GM19043 (cell line): ENCODE results near the gene FUT6.
"Not testable (repeated sequence)": the region's sequence is repeated elsewhere in the genome, so short reads cannot be mapped to it uniquely, and the experiment has no call there.

Source experiments
- ATAC-seq: cut with Tn5 transposase; IDR thresholded peaks from one replicate; pipeline ENCODE4 v1.9.1; 2021; ENCODE audit warnings: low read depth; ENCODE audit not compliant: unreplicated experiment

Gene FUT6

DNA sequence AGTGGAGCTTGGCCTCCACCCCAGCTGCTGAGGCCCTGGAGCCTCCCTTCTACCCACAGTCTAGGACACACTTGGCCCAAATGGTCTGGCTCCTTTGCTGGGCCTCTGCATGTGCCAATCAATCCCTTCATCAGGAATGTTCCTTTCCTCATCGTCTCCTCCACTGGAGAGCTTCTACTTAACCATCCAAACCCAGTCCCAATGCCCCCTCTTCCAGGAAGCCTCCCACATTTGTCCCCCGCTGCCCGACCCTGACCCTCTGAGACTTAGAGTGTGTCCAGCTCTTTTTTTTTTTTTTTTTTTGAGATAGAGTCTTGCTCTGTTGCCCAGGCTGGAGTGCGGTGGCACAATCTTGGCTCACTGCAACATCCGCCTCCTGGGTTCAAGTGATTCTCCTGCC lies 51.1 kb downstream of the FUT6 start:
- no peak for ATAC-seq

DNA sequence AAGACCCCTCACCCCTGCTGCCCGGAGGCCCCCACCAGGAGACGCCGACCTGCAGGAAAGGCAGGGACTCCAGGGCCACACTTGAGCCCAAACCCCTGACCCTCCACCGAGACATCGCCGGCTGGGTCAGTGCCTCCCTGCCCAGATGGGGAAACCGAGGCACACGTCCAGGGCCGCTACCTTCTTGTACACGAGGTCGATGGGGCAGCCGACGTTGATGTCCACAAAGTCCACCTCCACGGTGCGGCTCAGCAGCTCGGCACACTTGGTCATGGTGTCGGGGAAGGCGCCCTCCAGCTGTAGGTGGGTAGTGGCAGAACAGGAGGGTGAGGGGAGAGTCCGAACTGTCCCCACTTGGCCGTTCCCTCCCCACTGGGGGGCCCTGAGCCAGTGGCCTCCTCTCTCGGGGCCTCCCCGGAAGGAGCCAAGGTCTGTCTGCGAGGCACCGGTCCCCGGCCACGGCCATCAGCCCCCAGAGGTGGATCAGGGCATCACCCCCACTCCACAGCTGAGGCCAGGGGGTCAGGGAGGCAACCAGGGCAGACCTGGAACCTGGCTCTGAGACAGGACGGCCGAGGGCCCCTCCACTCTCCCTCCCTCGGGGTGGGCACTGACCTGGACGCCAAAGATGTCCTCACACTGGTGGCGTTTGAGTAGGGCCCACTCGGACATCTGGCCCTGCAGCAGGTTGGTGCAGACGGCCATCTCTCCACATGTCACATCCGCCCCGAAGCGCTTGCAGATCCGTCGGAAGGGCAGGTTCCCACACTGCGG lies 51.9 kb downstream of the FUT6 start:
- ATAC-seq: no peak

DNA sequence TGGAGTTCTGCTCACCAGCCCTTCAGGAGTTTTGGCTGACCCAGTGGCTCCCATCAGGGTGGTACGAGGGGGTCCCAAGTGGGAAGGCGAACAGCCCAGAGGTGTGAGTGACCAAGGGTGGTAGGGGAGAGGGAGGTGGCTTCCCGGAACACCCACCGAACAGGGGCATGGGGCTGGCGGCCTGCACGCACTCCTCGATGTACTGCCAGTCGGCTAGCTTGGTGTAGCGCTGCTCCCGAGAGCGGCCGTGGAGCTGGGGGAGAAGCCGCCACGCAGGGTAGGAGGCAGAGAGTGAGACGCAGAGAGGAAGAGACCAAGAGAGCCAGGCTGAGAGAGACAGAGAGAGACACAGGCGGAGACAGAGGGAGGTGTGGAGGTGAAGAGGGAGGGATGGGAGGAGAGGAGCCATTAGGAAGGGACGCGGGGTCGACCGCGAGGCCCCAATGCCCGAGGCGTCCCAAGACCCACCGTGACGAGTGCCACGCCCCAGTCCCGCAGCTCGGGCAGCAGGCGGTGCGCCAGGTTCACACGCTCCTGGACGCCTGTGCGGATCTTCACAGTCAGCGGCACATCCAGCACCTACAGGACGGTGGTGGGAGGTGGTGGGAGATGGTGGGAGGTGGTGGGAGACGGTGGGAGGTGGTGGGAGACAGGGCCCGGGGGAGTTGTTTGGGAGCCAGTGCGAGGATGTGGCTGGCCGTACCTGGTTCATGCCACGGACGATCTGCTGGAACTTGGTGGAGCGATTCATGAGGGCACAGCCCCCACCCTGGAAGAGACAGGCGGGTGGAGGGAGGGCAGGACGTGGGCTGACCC lies 52.7 kb downstream of the FUT6 start:
- no peak for ATAC-seq

DNA sequence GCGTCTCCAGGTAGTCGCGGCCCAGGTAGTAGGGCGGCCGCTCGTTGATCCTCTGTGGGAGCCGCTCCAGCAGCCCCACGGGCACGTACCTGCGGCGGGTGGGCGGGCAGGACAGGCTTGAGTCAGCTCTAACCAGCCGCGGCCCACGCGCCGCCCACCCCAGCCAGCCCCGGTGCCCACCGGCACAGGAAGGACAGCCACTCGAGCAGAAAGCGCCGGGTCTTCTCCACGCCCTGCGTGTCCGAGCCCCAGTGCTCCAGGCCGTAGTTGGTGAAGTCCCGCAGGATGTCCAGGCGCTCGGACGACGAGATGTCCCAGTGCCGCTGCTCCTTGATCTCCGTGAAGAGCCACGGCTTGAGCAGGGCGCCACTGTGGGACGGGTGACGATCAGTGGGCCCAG lies 54.1 kb downstream of the FUT6 start:
- no peak for ATAC-seq

DNA sequence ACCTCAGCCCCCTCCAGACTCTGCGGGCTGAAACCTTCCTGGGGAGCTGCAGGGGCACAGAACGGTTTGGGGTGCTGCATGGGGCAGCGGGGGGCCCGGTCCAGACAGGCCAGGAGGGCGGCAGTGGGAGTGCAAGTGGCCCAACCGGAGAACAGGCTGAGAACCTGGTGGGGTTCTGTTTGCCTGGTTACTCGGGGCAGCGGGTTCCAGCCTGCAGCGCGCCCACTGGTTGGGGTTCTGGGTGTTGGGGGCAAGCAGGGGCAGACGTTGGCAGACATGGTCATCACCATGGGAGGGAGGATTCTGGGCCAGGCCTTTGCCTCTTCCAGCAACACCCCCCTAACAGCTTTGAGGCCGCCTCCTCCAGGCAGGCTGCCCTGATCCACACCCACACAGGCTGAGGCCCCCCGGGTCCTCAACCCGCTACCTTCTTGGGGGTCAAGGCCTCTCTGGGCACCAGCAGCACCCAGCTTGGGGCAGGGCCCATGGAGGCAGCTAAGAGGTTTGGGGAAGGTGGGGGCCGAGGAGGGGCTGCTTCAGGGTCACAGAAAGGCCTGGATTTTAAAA lies 54.8 kb downstream of the FUT6 start, which contains the start of gene PRR22:
Gene PRR22, minus strand, starts transcription at position 166 of the 567 bp plus-strand sequence. Its CDS starts 86 bp downstream, at position 80.
- no peak for ATAC-seq

DNA sequence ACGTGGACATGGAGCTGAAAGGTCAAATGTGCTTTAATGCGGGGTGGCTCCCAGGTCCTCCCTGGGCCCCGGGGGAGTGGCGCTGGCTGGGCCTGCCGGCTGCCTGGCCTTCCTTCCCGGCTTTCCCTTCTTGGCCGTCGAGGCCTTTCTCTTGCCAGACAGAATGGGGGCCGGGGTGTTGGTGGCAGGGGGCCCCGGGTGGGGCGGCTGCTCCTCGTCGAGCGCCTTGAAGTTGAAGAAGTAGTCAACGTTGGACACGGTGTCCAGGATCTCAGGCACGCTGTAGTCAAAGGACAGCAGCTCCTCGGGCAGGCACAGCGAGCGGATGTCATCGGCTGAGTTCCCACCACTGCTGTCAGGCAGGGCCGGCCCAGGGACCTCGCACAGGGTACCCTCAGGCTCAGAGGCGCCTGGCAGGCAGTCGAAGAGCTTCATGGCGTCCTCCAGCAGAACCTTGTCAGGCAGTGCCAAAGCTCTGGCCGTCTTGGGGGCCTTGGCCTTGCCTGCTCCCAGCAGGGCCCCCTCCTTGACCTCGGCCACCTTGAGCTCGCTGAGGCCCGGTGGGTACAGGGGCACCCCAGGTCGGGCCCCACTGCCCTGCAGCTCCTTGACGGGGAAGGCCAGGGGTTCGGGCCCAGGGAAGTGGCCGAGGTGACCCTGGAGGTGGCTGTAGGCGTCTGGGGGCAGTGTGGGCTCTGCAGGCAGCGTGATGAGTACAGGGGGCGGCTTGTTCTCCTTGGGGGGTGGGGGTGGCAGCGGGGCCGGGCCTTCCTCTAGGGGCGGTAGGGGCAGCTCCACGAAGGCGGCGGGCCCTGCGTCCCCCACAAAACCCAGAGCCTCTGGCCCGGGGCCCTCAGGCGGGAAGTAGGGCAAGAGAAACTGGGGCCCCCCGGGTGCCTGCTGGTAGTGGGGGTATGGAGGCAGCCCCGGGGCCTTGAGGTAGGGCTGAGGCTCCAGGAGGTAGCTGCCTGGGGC lies 56.3 kb downstream of the FUT6 start:
- ATAC-seq: no peak

DNA sequence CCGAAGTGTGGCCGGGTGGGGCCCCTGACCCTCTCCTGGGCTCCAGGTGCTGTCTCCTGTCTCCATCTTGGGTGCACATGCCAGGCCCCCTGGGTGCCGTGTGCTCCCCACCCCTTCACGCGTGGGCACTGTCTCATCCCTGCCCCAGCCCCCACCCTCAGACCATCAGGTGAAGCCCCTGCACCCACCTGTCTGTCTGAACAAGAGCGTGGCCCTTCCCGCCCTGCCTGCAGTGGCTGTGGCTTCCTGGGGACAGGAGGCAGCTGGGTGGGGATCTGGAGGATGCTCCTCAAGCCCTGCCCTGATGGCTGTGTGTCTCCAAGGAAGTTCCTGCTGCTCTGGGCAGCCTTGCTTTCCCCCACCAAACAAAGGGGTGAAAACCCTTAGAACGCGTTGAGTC lies 57.2 kb downstream of the FUT6 start:
- ATAC-seq: no peak

DNA sequence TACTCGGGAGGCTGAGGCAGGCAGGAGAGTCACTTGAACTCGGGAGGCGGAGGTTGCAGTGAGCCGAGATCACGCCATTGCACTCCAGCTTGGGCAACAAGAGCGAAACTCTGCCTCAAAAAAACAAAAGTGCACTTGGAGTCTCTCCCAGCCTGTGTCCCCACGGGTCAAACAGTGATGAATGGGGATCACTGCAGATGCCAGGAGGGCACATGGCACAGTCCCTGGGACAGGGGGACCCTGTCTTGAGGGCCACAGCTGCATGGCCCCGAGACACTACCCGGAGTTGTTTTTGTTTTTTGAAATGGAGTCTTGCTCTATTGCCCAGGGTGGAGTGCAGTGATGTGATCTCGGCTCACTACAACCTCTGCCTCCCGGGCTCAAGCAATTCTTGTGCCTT lies 58.6 kb downstream of the FUT6 start:
- ATAC-seq: not testable (repeated sequence)
